ENCODE results near the gene ULBP2.
A peak's percentile ranks its signal among the peaks of the same experiment; 100 is the strongest.

Gene ULBP2, protein sequence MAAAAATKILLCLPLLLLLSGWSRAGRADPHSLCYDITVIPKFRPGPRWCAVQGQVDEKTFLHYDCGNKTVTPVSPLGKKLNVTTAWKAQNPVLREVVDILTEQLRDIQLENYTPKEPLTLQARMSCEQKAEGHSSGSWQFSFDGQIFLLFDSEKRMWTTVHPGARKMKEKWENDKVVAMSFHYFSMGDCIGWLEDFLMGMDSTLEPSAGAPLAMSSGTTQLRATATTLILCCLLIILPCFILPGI

DNA sequence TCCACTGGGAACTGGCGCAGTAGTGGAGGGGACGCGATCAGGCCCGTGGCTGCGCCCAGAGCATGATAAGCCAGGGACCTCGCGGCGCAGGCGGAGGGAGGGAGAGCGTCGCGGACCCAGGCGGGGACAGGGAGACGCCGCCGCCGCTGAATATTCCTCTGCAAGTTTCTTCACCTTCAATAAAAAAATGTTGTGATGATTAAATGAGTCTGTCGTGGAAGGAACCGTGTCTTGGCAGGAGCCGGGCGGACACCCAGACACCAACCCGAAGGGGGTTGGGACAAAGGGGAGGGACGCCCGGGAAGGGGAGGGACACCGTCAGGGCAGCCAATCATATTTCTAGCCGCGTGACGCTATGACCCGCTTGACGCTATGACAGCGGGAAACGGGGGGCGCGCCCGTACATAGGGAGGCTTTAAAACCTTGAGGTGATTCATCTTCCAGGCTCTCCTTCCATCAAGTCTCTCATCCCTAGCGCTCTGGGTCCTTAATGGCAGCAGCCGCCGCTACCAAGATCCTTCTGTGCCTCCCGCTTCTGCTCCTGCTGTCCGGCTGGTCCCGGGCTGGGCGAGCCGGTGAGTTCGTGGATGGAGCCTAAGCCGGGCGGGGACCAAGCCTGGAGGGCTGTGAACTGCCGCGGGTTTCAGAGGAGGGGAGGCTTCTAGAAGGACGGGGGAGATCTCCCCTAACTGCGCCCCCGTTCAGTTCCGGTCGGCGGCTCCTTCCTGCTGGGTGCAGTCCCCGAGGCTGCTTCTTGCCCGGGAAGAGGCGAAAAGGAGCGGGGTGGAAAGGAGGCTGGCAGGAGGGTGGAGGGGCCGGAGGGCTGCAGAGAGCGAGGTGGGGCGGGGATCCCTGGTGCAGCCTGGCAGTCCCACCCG lies at the start of gene ULBP2:
Gene ULBP2 (plus strand): TSS at position 432 of the 878 bp plus-strand sequence. CDS start 59 bp downstream, at position 491.
- peak within 1 kb of the TSS; percentile 91; the same call in 1 of the 2 replicates for H2AFZ ChIP-seq (ENCODE audit: low read depth, low read length)
- H3K79me2 ChIP-seq (ENCODE audit: low read length), result no peaks in the 10 kb centered on the region
- TF ChIP-seq CTCF (IDR thresholded peaks at IDR 0.05; ENCODE audit: low read depth, low read length), result no peak
- no peak for TF ChIP-seq EZH2phosphoT487 (IDR thresholded peaks at IDR 0.05; ENCODE audit: low read depth)
- H3K27me3 ChIP-seq (ENCODE audit: low read depth, low read length), result peaks cover 28% of the 10 kb centered on the region
- H3K4me1 ChIP-seq (ENCODE audit: low read length), result peaks cover 19% of the 10 kb centered on the region
- H3K9me3 ChIP-seq (ENCODE audit: insufficient read depth, low read length), result no peaks in the 10 kb centered on the region
- H3K4me3 ChIP-seq (ENCODE audit: low read length), result peak within 1 kb of the TSS; percentile 80
- no peaks in the 10 kb centered on the region for H4K20me1 ChIP-seq (ENCODE audit: insufficient read depth, low read length)
- peak within 1 kb of the TSS; percentile 38 for H3K9ac ChIP-seq (ENCODE audit: low read length)
- H3K36me3 ChIP-seq (replicated peaks; ENCODE audit: low read depth, low read length), result no peaks in the 10 kb centered on the region
- H3K27ac ChIP-seq (ENCODE audit: low read length), result no peak within 1 kb of the TSS
- peak within 1 kb of the TSS; percentile 73 for H3K4me2 ChIP-seq (ENCODE audit: low read length)

DNA sequence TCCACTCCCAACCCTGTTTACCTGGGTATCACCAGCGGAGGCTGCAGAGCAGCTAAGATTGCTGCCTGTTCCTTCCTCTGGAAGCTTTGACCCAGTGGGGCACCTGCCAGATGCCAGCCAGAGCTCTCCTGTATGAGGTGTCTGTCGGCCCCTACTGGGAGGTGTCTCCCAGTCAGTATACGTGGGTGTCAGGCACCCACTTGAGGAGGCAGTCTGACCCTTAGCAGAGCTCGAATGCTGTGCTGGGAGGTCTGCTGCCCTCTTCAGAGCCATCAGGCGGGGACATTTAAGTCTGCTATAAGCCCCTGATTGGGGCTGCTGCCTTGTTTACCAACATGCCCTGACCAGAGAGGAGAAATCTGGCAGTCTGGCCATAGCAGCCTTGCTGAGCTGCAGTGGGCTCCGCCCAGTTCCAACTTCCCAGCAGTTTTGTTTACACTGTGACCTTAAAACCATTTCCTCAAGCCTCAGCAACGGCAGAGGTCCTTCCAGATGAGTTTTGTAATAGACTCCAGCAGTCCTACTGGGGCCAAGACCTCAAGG lies 46.7 kb upstream of the ULBP2 start:
- no peak overlapping the region for H3K9ac ChIP-seq (ENCODE audit: low read length)
- no peak overlapping the region for H3K27ac ChIP-seq (ENCODE audit: low read length)
- TF ChIP-seq EZH2phosphoT487 (IDR thresholded peaks at IDR 0.05; ENCODE audit: low read depth) (no peak), CTCF (IDR thresholded peaks at IDR 0.05; ENCODE audit: low read depth, low read length) (no peak)
- no peak overlapping the region for H2AFZ ChIP-seq (ENCODE audit: low read depth, low read length)
- H3K4me3 ChIP-seq (ENCODE audit: low read length), result no peak overlapping the region
- no peaks in the 10 kb centered on the region for H3K27me3 ChIP-seq (ENCODE audit: low read depth, low read length)
- no peaks in the 10 kb centered on the region for H3K36me3 ChIP-seq (replicated peaks; ENCODE audit: low read depth, low read length)
- H3K4me1 ChIP-seq (ENCODE audit: low read length), result no peaks in the 10 kb centered on the region
- H4K20me1 ChIP-seq (ENCODE audit: insufficient read depth, low read length), result no peaks in the 10 kb centered on the region
- no peaks in the 10 kb centered on the region for H3K79me2 ChIP-seq (ENCODE audit: low read length)
- H3K4me2 ChIP-seq (ENCODE audit: low read length), result no peak overlapping the region
- H3K9me3 ChIP-seq (ENCODE audit: insufficient read depth, low read length), result no peaks in the 10 kb centered on the region

GRCh38 chr6:149895833-149896271 lies 46.0 kb upstream of the ULBP2 start:
- Histone ChIP-seq H3K9ac (ENCODE audit: low read length) (no peak overlapping the region), H3K27ac (ENCODE audit: low read length) (no peak overlapping the region), H3K27me3 (ENCODE audit: low read depth, low read length) (no peaks in the 10 kb centered on the region), H3K36me3 (replicated peaks; ENCODE audit: low read depth, low read length) (no peaks in the 10 kb centered on the region), H4K20me1 (ENCODE audit: insufficient read depth, low read length) (no peaks in the 10 kb centered on the region), H3K4me3 (ENCODE audit: low read length) (no peak overlapping the region), H3K79me2 (ENCODE audit: low read length) (no peaks in the 10 kb centered on the region), H3K4me2 (ENCODE audit: low read length) (no peak overlapping the region), H3K9me3 (ENCODE audit: insufficient read depth, low read length) (no peaks in the 10 kb centered on the region), H2AFZ (ENCODE audit: low read depth, low read length) (no peak overlapping the region), H3K4me1 (ENCODE audit: low read length) (no peaks in the 10 kb centered on the region)
- TF ChIP-seq CTCF (IDR thresholded peaks at IDR 0.05; ENCODE audit: low read depth, low read length), result no peak

- TF ChIP-seq CTCF (IDR thresholded peaks at IDR 0.05; ENCODE audit: low read depth, low read length), result no peak
- no peak for TF ChIP-seq EZH2phosphoT487 (IDR thresholded peaks at IDR 0.05; ENCODE audit: low read depth)
- H3K36me3 ChIP-seq (replicated peaks; ENCODE audit: low read depth, low read length), result no peaks in the 10 kb centered on the region
- H3K79me2 ChIP-seq (ENCODE audit: low read length), result no peaks in the 10 kb centered on the region
- no peaks in the 10 kb centered on the region for H3K9me3 ChIP-seq (ENCODE audit: insufficient read depth, low read length)
- no peak overlapping the region for H2AFZ ChIP-seq (ENCODE audit: low read depth, low read length)
- H3K4me3 ChIP-seq (ENCODE audit: low read length), result no peak overlapping the region
- no peak overlapping the region for H3K9ac ChIP-seq (ENCODE audit: low read length)
- H3K4me2 ChIP-seq (ENCODE audit: low read length), result no peak overlapping the region
- no peaks in the 10 kb centered on the region for H4K20me1 ChIP-seq (ENCODE audit: insufficient read depth, low read length)
- no peaks in the 10 kb centered on the region for H3K4me1 ChIP-seq (ENCODE audit: low read length)
- H3K27me3 ChIP-seq (ENCODE audit: low read depth, low read length), result no peaks in the 10 kb centered on the region
- no peak overlapping the region for H3K27ac ChIP-seq (ENCODE audit: low read length)
These were observed 45.3 kb upstream of the ULBP2 start for GRCh38 chr6:149896491-149896890.

Measured in OCI-LY3 (cell line).